GM10248 (cell line): ENCODE data around the gene LIMK2.
"Not testable (repeated sequence)": the region's sequence is repeated elsewhere in the genome, so short reads cannot be mapped to it uniquely, and the experiment has no call there.

Source experiments
- CTCF ChIA-PET: fragments of 300-600 bp; sonication (Branson Sonifier 250); formaldehyde crosslinking; extraction: SDS; loops from one replicate; lab custom pipeline; 2021; ENCODE audit warnings: antibody characterized with exemption; lab: Yijun Ruan, JAX
- POLR2A ChIA-PET: fragments of 350-650 bp; sonication (Branson Sonifier 250); formaldehyde crosslinking; extraction: SDS; loops from one replicate; lab custom pipeline; 2020; ENCODE audit warnings: antibody characterized with exemption; lab: Yijun Ruan, JAX
- DNase-seq: peaks from one replicate; pipeline ENCODE4 v3.0.0; 2012; ENCODE audit errors: extremely low spot score
- CTCF ChIP-seq: IDR thresholded peaks from 2 replicates; pipeline ENCODE4 v1.5.1; 2012; ENCODE audit warnings: mild to moderate bottlenecking, low read depth; ENCODE audit errors: extremely low read depth, missing control alignments, control extremely low read depth

Gene LIMK2

DNA sequence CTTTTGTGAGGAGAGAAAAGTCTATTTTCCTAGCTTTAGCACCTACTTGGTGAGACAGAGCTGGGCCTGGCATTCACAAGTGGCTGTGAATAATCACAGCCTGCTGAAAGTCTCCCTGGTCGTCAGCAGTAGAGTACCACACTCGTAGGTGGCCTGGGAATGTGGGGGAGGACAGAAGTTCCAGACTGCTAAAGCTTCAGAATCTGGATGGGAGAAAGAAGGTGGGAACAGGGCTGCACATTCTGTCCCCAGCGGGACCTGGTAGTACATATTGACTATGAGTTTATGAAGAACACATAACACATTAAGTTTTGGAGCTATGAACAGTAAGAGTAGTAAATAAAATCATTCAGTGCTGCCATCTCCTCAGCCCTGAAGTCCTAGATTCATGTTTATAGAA, 19.0 kb upstream of the LIMK2 start:
- TF ChIP-seq CTCF = no peak
- ChIA-PET CTCF (interaction anchor here (0.9 to 1.9 kb wide), 2 partner anchors 10 to 11 kb away, joined by 3 to 4 read pairs; no protein-coding TSS in a partner anchor), POLR2A (no interaction called here)

GRCh38 chr22:31194681-31195080, 17.4 kb upstream of the LIMK2 start:
- DNase-seq, POLR2A ChIA-PET: not testable (repeated sequence)
- CTCF ChIA-PET = interaction anchor here (1.0 to 1.9 kb wide), 2 partner anchors 8 to 17 kb away, joined by 3 to 4 read pairs; no protein-coding TSS in a partner anchor

More for the DNA sequence above, 19.0 kb upstream of the LIMK2 start:
- DNase-seq = no peak

GRCh38 chr22:31199187-31199586, 12.9 kb upstream of the LIMK2 start:
- POLR2A ChIA-PET = no interaction called here
- DNase-seq = no peak

DNA sequence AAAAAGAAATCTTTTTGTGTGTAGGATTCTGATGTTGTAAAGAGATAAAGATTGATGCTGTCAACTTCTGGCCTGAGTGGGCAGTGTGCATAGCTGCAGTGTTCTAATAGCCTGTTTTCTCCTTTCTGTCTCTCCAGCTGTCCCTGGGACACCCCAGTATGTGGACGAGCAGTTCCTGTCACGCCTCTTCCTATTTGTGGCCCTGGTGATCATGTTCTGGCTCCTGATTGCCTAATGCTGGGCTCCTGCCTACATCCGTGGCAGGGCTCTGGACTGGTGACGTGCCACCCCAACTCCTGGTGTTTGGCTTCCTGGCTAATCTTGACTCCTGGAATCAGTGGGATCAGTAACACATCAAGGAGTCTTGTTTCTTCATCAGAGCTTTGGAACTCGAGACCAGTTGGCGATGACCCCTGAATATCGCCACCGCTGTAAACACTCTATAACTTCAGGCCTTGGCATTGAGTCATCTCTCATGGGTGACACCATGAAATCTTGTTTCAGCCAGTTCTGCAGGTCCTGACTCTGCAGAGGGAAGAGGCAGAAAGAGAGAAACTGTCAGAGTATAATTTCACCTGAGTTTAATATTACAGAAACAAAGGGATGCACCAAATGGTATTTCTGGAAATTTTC, 7.6 kb upstream of the LIMK2 start:
- CTCF ChIA-PET, POLR2A ChIA-PET, DNase-seq: not testable (repeated sequence)

More at GRCh38 chr22:31199187-31199586, 12.9 kb upstream of the LIMK2 start:
- CTCF ChIA-PET = interaction anchor here (0.8 to 5.7 kb wide), 2 partner anchors 13 to 17 kb away, joined by 3 to 36 read pairs; partner anchors contain the start of gene LIMK2
- TF ChIP-seq CTCF = no peak

GRCh38 chr22:31205059-31205458, 7.0 kb upstream of the LIMK2 start:
- POLR2A ChIA-PET, CTCF ChIA-PET, DNase-seq: not testable (repeated sequence)

DNA sequence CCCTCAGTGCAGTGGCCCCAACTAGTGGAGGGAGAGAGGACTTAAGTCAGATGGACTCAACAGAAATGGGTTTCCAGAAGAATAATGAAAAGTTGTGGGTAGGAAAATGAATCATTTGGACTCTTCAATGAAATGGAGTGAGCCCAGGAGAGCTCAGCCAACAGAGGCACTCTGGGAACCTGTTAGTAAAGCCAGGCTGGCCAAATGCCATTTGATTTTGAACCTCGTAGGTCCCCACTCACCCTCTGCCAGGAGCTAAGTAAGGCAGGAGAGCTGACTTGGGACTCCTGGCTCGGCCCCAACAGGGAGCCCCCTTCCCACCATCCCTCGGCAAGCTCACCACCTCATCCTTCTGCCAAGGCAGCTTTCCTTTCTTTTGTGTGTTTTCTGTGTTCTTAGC, 5.6 kb upstream of the LIMK2 start:
- DNase-seq, POLR2A ChIA-PET: not testable (repeated sequence)
- CTCF ChIA-PET = interaction anchor here (1.3 to 1.7 kb wide), 2 partner anchors 10 to 66 kb away, joined by 3 to 5 read pairs; no protein-coding TSS in a partner anchor

- CTCF ChIA-PET = interaction anchor here (1.2 to 2.0 kb wide), 4 partner anchors 10 to 65 kb away, joined by 3 to 6 read pairs (median 4); no protein-coding TSS in a partner anchor
These were observed 5.0 kb upstream of the LIMK2 start for GRCh38 chr22:31206896-31207687.

More at GRCh38 chr22:31206896-31207687, 5.0 kb upstream of the LIMK2 start:
- TF ChIP-seq CTCF = no peak
- POLR2A ChIA-PET = no interaction called here
- no peak for DNase-seq
